GM19468 (cell line): ENCODE measurements around the gene AMZ1.

Experiments
- ATAC-seq: cut with Tn5 transposase; IDR thresholded peaks from one replicate; pipeline ENCODE4 v1.9.1; 2021; ENCODE audit warnings: mild to moderate bottlenecking, moderate library complexity, moderate number of reproducible peaks; ENCODE audit not compliant: unreplicated experiment; ENCODE audit errors: extremely low read depth

The AMZ1 gene

GRCh38 chr7:2650451-2650850 lies 37.6 kb upstream of the AMZ1 start:
- no peak for ATAC-seq

GRCh38 chr7:2651336-2651735 lies 36.7 kb upstream of the AMZ1 start:
- no peak for ATAC-seq

GRCh38 chr7:2651847-2652735 lies 35.9 kb upstream of the AMZ1 start:
- ATAC-seq: no peak

- no peak for ATAC-seq
These were observed 35.3 kb upstream of the AMZ1 start for GRCh38 chr7:2652736-2653060.

GRCh38 chr7:2654059-2654458 lies 33.9 kb upstream of the AMZ1 start:
- no peak for ATAC-seq

- no peak for ATAC-seq
These were observed 32.0 kb upstream of the AMZ1 start for GRCh38 chr7:2655870-2656614.

- ATAC-seq: no peak
These were observed 30.8 kb upstream of the AMZ1 start for GRCh38 chr7:2657208-2657607.

- no peak for ATAC-seq
These were observed 29.9 kb upstream of the AMZ1 start for GRCh38 chr7:2657920-2658671.

GRCh38 chr7:2658941-2659340 lies 29.1 kb upstream of the AMZ1 start:
- no peak for ATAC-seq

GRCh38 chr7:2659556-2660358 lies 28.2 kb upstream of the AMZ1 start:
- ATAC-seq: no peak

GRCh38 chr7:2660359-2661095 lies 27.5 kb upstream of the AMZ1 start:
- no peak for ATAC-seq

- ATAC-seq: no peak
These were observed 26.9 kb upstream of the AMZ1 start for GRCh38 chr7:2661096-2661449.

- ATAC-seq: no peak
These were observed 26.3 kb upstream of the AMZ1 start for GRCh38 chr7:2661602-2662272.

GRCh38 chr7:2662273-2663120 lies 25.5 kb upstream of the AMZ1 start:
- no peak for ATAC-seq

- no peak for ATAC-seq
These were observed 24.7 kb upstream of the AMZ1 start for GRCh38 chr7:2663121-2663886.

- no peak for ATAC-seq
These were observed 24.0 kb upstream of the AMZ1 start for GRCh38 chr7:2663960-2664359.

GRCh38 chr7:2665359-2665791 lies 22.6 kb upstream of the AMZ1 start:
- no peak for ATAC-seq
